Esophagus muscularis mucosa (tissue), 4 donors: Measurements from ENCODE around the gene LHX3. TPM values are rescaled to one million over a fixed set of nuclear protein-coding genes. Genes with fewer than 3 reads are reported as not detected.

ENCODE experiments used
- DNase-seq: peaks from one replicate; pipeline ENCODE4 v3.0.0-alpha.2; 2017; ENCODE audit errors: extremely low spot score
- H3K27ac ChIP-seq, 4 donors: fragments of 200-600 bp; sonication (generic); replicated peaks in 1 of 4; 1 replicate in 3 of 4; 2 replicates in 1 of 4; pipeline ENCODE4 v1.5.1; 2016 to 2019; ENCODE audit warnings: mild to moderate bottlenecking in 1 of 4
- H3K27me3 ChIP-seq, 4 donors: fragments of 200-600 bp; sonication (generic); one replicate each; pipeline versions ENCODE4 v1.5.1 to v1.6.0; 2016 to 2019
- H3K36me3 ChIP-seq, 4 donors: fragments of 200-600 bp; sonication (generic); one replicate each; pipeline ENCODE4 v1.5.1; 2016 to 2019
- H3K4me1 ChIP-seq, 4 donors: fragments of 200-600 bp; sonication (generic); one replicate each; pipeline ENCODE4 v1.5.1; 2016 to 2019
- H3K4me3 ChIP-seq, 4 donors: fragments of 200-600 bp; sonication (generic); 1 replicate in 2 of 4; 2 replicates in 2 of 4; pipeline ENCODE4 v1.5.1; 2016 to 2019; ENCODE audit warnings: mild to moderate bottlenecking in 4 of 4, moderate library complexity in 1 of 4
- H3K9me3 ChIP-seq, 4 donors: fragments of 200-600 bp; sonication (generic); 1 replicate in 3 of 4; 2 replicates in 1 of 4; pipeline ENCODE4 v1.5.1; 2016 to 2019
- EP300 ChIP-seq: sonication (generic); formaldehyde crosslinking; IDR thresholded peaks from one replicate; pipeline ENCODE4 v1.6.1; 2017; ENCODE audit warnings: antibody characterized with exemption
- POLR2A ChIP-seq: fragments of 450-650 bp; IDR thresholded peaks from one replicate; pipeline ENCODE4 v1.6.1; 2017; ENCODE audit warnings: antibody characterized with exemption, moderate library complexity, mild to moderate bottlenecking, low read depth
- POLR2AphosphoS5 ChIP-seq, 2 donors: sonication (generic); formaldehyde crosslinking; IDR thresholded peaks; one replicate each; pipeline ENCODE4 v1.6.1; 2017; ENCODE audit warnings: antibody characterized with exemption in 2 of 2
- WGBS: methylation state at CpG from one replicate; pipeline ENCODE4 v1.1.5; 2018; 5-methylcytosine and 5-hydroxymethylcytosine counted together
- intact Hi-C: fragments of 100-400 bp; cut with DNase I; formaldehyde crosslinking; loops from one replicate; pipeline ENCODE4 v1.15.1; 2023
- total RNA-seq, 4 donors: library from RNA; depleted of rRNA; stranded (reverse); fragments of >200 nt; gene quantifications; one replicate each; pipeline versions ENCODE4 v1.1.0 to v1.2.1, GENCODE V29; 2016
- TF ChIP-seq, protein P1 (sequence below), 3 experiments: fragments of 200-600 bp in 2 of 3; fragments of 450-650 bp in 1 of 3; sonication (generic) in 2 of 3; IDR thresholded peaks; one replicate each; pipeline ENCODE4 v1.5.1; 2017 to 2019; ENCODE audit warnings: antibody characterized with exemption in 3 of 3, mild to moderate bottlenecking in 2 of 3, moderate library complexity in 1 of 3

Gene LHX3
- total RNA-seq, 4 donors from 2014 or later = not detected

DNA sequence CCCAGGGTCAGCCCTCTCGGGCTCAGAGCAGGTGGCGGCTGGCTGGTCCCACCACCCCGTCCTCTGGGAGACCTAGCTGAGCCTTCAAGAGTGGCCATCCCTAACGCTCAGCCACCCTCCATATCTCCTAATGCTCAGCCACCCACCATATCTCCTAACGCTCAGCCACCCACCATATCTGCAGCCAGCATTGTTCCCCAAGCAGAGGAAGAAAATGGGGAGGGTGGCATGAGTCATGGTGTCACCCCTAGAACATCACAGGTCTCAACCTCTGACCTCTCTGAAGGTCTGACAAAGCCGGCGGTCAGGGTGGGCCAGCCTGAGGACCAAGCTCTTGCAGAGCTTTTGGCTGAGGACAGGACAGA lies 14.7 kb downstream of the LHX3 start:
- WGBS = 62% methylated on average over 3 of the region's 7 CpGs
- no peak for DNase-seq
- H3K27me3 ChIP-seq = peaks cover 0 to 100% (median 43%) of the 10 kb centered on the region in 4 donors
- no peak overlapping the region for H3K27ac ChIP-seq
- H3K4me3 ChIP-seq = no peak overlapping the region
- TF ChIP-seq POLR2AphosphoS5 (IDR thresholded peaks at IDR 0.05) (no peak), EP300 (no peak), POLR2A (no peak)
- TF ChIP-seq, protein P1, sequence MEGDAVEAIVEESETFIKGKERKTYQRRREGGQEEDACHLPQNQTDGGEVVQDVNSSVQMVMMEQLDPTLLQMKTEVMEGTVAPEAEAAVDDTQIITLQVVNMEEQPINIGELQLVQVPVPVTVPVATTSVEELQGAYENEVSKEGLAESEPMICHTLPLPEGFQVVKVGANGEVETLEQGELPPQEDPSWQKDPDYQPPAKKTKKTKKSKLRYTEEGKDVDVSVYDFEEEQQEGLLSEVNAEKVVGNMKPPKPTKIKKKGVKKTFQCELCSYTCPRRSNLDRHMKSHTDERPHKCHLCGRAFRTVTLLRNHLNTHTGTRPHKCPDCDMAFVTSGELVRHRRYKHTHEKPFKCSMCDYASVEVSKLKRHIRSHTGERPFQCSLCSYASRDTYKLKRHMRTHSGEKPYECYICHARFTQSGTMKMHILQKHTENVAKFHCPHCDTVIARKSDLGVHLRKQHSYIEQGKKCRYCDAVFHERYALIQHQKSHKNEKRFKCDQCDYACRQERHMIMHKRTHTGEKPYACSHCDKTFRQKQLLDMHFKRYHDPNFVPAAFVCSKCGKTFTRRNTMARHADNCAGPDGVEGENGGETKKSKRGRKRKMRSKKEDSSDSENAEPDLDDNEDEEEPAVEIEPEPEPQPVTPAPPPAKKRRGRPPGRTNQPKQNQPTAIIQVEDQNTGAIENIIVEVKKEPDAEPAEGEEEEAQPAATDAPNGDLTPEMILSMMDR (IDR thresholded peaks at IDR 0.05) = no peak
- peaks cover 0 to 24% (median 11%) of the 10 kb centered on the region in 4 donors for H3K4me1 ChIP-seq
- H3K9me3 ChIP-seq = no peaks in the 10 kb centered on the region
- intact Hi-C loops = no loop called here
- H3K36me3 ChIP-seq = no peaks in the 10 kb centered on the region

DNA sequence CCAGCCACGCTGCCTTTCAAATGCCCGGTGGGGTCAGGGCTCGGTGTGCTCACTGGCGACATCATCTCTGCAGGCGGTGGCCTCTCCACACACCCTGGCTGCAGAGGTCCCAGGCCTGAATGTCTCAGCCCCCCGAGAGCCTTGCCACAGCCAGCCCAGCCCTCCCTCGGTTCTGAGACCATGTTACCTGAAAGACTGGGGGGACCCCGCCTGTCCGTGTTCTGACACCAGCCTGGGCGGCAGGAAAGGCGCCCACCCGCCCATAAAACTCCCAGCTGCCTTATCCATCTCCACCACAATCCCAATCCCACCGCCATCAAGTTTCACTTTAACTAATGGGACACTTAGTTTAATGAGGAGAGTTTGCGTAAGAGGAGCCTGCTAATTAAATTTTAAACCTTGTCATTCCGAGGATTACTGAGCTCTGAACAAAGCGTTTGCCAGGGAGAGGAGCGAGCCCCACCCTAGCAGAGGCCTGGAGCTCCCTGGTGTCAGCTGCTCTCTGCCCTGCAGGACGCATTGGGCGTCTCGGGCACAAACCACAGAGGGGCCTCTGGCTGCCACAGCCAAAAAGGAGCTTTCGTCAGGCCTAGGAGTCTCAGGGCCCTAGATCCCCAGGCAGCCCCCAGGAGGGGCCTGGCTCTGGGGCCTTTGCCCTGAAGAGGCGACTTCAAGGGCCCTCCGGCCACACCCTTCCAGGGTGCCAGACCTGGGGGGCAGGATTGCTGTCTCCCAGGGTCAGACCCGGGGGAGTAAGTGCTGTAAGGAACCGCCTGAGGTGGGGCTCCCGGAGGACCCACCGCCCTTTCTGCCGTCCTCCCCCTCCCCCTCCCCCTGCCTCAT lies 15.3 kb downstream of the LHX3 start:
- no peak for DNase-seq
- no peak overlapping the region for H3K4me3 ChIP-seq
- H3K27ac ChIP-seq = no peak overlapping the region
- intact Hi-C loops = no loop called here
- no peaks in the 10 kb centered on the region for H3K9me3 ChIP-seq
- peaks cover 0 to 24% (median 11%) of the 10 kb centered on the region in 4 donors for H3K4me1 ChIP-seq
- no peaks in the 10 kb centered on the region for H3K36me3 ChIP-seq
- TF ChIP-seq POLR2A (no peak), EP300 (no peak), POLR2AphosphoS5 (IDR thresholded peaks at IDR 0.05) (no peak)
- TF ChIP-seq, protein P1 (IDR thresholded peaks at IDR 0.05) = no peak
- WGBS = 50% methylated on average over 21 of the region's 28 CpGs
- peaks cover 0 to 100% (median 39%) of the 10 kb centered on the region in 4 donors for H3K27me3 ChIP-seq

DNA sequence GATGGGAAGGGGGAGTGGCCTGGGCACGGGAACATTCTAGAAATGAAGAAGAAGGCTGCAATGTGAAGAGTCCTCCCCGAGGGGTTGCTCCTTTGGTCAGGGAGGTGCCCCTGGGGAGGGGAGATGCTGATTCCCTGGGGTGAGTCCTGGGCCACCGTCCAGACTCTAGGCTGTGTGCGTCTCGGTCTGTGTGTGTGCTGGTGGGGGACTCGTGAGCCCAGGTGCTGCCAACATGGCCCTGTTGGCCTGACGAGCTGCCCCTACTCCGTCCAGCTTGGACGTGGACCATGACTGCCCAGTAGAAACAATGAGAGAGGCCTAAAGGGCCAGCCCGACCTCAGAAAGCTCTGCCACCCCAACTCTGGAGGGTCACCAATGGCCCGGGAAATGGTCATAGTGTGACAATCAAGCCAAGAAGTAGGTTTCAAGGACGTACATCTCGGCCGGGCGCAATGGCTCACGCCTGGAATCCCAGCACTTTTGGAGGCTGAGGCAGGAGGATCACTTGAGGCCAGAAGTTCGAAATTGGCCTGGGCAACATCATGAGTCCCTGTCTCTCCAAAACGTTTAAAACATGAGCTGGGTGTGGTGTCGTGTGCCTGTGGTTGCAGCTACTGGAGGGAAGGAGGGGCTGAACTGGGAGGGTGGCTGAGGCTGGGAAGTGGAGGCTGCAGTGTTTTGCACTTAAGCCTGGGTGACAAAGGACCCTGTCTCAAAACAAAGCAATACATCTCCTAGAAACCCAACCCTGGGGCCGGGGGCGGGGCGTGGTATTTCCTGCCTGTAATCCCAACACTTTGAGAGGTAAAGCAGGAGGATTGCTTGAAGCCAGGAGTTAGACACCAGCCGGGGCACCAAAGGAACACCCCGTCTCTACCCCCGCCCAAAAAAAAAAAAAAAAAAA lies 17.0 kb downstream of the LHX3 start:
- no peak for DNase-seq
- H3K27ac ChIP-seq = no peak overlapping the region
- intact Hi-C loops = no loop called here
- peaks cover 0 to 98% (median 23%) of the 10 kb centered on the region in 4 donors for H3K27me3 ChIP-seq
- H3K4me1 ChIP-seq = peaks cover 0 to 11% (median 3%) of the 10 kb centered on the region in 4 donors
- TF ChIP-seq, protein P1 (IDR thresholded peaks at IDR 0.05) = no peak
- TF ChIP-seq EP300 (no peak), POLR2A (no peak), POLR2AphosphoS5 (IDR thresholded peaks at IDR 0.05) (no peak)
- 67% methylated on average over 14 of the region's 25 CpGs for WGBS
- H3K36me3 ChIP-seq = no peaks in the 10 kb centered on the region
- H3K4me3 ChIP-seq = no peak overlapping the region
- no peaks in the 10 kb centered on the region for H3K9me3 ChIP-seq

DNA sequence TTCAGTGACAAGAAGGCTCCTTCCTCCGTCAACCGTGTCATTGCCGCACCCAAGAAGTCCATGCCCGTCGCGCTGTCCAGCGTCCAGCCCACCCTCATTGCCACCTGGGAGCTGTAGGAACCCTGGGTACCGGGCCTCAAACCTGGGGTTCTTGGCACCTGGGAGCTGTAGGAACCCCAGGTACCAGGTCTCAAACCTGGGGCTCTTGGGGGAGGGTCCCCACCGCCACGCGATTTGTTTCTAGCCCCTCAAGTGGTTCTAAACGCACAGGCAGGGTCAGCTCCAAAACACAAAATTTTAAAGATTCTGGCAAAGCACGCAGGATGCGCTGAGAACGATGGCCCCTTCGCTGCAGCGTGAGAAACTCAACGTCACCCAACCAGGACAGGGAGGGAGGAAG lies 17.7 kb downstream of the LHX3 start:
- no peak for TF ChIP-seq POLR2AphosphoS5 (IDR thresholded peaks at IDR 0.05)
- TF ChIP-seq POLR2A = no peak
- TF ChIP-seq, protein P1 (IDR thresholded peaks at IDR 0.05) = no peak
- TF ChIP-seq EP300 = no peak
- no peak overlapping the region for H3K4me3 ChIP-seq
- peaks cover 0 to 3% (median 0%) of the 10 kb centered on the region in 4 donors for H3K4me1 ChIP-seq
- no peaks in the 10 kb centered on the region for H3K36me3 ChIP-seq
- peaks cover 0 to 98% (median 16%) of the 10 kb centered on the region in 4 donors for H3K27me3 ChIP-seq
- no peaks in the 10 kb centered on the region for H3K9me3 ChIP-seq
- WGBS = 96% methylated on average over 11 of the region's 18 CpGs
- intact Hi-C loops = no loop called here
- H3K27ac ChIP-seq = no peak overlapping the region
- no peak for DNase-seq
